T-helper 2 cell treated with Interferon-gamma antibody and Interleukin-4, amounts not matched to agents 100 ng/mL and 5 ng/mL, for 36 hours (primary cell): ENCODE results near the gene NFE2L2. TPM values are rescaled to one million over a fixed set of nuclear protein-coding genes. Genes with fewer than 3 reads are reported as not detected.

ENCODE experiments used
- intact Hi-C: fragments of 100-400 bp; cut with micrococcal nuclease; formaldehyde crosslinking; loops from one replicate; pipeline ENCODE4 v1.15.1; 2023
- total RNA-seq: library from RNA; stranded (reverse); gene quantifications from 2 replicates; pipeline ENCODE4 v1.2.3, GENCODE V29; 2022

The NFE2L2 gene
- total RNA-seq, 1 donor from 2014 or later, result 67.4 TPM

DNA sequence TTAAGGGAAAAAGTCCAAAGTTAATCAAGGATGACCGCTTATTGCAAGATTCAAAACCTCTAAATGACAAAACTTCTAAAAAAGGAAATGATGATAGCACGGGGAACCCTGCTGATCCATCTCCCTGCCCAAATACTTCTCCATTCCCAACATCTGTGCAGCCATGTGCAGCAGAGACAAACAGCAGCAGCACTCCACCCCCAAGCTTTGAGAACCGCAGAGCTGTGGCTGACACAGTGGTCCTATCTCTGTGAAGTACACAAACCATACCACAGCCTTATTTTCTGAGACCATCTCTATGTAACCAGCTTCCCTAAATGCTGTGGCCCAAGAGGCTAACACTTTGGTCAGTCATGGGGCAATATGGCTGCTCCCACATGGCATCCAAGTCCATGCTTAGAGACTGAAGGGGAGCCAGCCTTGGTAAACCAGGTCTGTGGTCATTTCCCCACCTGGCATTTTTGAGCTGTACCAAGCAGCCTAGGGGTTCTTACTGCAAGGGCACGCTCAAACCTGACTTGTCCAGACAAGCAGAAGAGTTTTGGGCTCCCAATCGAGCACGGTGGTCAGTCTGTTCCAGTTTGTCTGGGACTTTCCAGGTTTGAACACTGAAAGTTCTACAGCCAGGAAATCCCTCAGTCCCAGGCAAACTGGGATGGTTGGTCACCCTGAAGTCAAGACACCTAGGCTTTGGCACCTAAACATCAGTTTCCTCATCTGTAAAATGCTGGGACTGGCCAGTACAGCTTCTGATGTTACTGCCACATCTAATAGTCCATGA is 17.1 kb upstream of the NFE2L2 start:
- intact Hi-C loops, result no loop called here

DNA sequence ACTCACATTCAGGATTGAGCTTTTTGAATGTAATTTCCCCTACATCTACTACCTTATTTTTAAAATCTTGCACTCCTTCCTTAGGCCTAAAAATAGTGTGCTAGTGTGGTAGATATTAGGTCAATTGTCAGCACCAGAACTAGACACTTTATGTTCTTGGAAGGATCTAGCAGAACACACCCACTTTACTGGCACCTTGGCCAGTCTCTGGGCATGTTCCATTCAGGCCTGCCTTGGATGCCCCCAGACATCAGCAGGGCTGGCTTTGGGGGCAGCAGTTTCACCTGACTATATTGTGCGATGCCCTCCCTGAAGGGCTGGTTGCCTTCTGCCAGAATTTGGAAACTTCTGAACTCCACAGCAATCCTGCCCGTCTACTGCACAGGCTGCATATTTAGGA is 15.3 kb upstream of the NFE2L2 start:
- intact Hi-C loops, result no loop called here

DNA sequence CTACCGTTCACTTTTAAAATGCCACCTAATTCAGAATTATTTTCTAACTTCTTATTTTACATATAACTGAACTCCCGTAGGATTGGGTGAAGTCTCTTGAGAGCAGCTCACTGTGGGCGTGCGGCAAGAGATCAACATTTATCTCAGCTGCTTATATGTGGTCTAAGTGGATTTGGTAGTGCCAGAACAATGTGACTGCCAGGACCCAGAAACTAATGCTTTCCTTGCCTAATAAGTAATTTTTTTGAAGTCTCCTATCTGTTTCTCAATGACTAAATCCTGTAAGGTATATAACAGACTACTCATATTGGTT is 11.2 kb upstream of the NFE2L2 start:
- intact Hi-C loops, result no loop called here

DNA sequence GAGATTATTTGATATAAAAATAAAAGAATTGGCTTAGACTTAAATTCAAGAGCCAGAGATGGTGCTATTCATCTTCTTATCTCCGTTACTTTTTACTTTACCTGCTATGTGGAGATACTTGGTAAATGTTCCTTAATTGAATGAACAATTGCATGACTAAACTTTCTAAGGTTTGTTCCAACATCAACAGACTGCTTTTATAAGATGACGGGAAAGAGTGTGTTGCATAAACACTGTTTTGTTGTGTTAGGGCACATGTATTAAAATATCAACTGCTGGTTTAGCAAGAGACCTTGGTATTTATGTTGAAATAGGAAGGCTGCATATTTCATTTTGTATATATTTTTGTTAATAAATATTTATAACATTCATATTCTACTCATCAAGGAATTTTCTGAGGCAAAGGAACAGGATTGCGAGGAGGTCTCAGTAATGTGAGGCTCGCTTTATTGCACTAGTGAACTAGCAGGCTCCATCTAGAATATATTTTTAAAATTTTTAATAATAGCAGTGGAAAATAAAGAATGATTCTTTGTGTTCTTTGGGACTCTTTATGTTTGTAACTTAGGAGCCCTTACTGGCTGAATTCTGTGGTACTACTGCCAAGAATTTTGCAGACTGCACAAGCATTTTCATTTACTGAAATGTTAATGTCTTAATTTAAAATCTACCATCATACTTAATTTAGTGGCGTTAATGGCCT is 10.7 kb upstream of the NFE2L2 start:
- intact Hi-C loops, result no loop called here

DNA sequence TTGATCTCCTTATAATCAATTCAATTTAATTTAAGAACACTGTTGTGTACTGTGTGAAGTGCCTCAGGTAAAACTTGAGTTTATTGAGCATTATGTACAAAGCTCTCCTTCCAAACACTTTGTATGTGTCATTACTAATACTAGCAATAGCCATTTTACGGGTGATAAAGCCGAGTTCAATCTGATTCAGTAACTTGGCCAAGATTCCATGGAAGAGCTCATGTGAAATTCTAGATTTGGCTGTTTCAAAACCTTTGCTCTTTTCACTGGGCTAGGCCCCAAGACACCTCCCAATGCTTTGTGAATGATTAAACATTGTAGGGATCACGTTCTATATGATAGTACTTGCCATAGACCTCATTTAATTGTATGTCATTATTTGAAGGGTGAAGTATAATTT is 8.9 kb upstream of the NFE2L2 start:
- intact Hi-C loops, result no loop called here

DNA sequence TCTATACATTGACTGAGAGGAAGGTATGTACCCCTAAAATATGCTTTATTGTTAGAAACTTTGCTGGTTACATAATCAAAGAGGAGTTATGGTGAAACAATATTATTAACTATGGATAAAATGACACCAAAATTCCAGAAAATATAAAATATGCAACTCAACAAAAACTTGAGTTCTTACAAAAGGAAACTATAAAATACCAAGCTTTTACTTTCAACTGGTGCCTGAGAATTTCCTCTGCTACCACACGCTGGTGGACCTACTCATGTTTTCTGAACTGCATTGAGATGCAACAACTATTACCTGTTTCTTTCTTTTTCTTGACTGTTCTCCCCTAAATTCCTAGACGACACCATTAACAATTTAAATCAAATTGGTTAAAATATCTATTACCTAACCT is 8.2 kb upstream of the NFE2L2 start:
- intact Hi-C loops, result no loop called here

DNA sequence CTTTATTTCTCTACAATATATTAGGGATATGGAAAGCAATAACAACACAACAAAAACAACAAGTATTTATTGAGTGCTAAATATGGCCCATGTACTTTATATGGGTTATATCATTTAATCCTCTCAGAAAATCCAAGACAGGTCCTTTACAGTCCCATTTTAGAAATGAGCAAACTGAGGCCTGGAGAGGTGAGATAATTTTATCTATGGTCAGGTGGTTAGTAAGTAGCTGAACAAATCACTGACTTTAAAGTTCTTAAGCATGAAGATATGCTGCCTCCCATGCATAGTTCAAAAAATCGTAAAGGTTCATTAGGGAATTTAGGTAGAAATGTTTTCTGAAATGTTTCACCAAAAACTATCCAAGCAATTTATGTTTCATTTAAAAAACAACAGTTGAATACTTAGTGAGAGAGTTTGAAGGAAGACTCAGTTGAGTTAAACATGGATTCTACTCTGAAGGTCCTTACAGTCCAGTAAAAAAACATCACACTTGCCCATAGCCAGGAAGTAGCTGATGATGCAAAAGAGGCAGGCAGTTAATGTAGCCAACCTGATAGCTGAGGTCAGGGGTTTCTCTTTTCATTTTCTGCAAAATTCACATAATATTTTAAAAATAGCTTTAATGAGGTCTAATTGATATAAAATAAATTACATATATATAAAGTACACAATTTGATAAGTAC is 7.6 kb upstream of the NFE2L2 start:
- intact Hi-C loops, result no loop called here

DNA sequence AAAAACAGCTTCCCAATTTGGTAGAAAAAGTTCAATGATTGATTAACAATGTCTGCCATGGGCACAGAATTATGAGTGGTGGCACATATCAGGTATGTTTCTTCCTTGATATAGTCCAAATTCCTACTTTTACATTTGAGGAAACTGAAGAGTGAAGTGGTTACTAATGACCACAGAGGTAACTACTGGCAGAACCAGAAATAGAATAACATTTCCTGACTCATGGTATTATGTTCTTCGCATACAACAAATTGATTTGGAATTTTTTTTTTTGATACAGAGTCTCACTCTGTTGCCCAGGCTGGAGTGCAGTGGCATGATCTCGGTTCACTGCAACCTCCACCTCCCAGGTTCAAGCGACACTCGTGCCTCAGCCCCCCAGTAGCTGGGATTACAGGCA is 6.0 kb upstream of the NFE2L2 start:
- intact Hi-C loops, result no loop called here

DNA sequence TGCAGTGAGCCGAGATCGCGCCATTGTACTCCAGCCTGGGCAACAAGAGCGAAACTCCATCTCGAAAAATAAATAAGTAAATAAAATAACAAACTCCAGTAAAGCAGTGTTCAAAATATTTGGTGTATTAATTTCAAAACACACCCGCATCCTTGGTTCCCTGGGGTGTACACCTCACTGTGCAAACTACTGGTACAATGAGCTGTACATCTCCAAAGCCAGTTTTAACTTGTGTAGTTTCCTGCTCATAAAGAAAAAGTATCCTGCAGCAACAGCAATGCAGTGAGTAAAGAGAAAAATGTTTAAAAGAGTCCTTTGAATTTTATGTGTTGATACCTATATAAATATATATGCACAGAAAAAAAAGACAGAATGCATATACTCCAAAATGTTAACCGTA is 4.4 kb upstream of the NFE2L2 start:
- intact Hi-C loops, result loop anchor here (5.0 kb wide), 2 partner anchors 453 to 1267 kb away; partner anchors contain the start of gene LNPK

DNA sequence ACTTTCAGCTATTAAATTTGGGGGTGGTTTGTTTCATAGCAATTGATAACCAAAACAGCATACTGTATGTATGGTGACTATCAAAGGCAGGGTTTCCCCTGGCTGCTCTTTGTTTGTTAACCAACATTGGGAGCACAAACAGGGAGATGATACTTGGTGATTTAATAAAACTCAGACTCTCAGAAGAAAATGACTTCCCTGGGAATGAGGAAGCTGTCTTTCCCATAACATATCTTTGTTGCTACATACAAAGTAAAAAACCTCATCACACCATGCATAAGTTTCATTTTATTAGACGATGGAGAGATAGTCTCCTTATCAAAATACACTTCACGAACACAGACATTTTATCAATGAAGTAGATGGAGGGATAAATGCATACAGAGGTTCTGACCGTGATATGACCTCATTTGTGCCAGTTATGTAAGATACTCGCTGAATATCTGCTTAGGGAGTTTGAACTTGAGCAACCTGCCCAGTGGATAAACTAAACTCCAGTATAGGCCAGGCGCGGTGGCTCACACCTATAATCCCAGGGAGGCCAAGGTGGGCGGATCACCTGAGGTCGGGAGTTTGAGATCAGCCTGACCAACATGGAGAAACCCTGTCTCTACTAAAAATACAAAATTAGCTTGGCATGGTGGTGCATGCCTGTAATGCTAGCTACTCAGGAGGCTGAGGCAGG is 3.8 kb upstream of the NFE2L2 start:
- intact Hi-C loops, result loop anchor here (5.0 kb wide), 2 partner anchors 454 to 1266 kb away; partner anchors contain the start of gene LNPK

DNA sequence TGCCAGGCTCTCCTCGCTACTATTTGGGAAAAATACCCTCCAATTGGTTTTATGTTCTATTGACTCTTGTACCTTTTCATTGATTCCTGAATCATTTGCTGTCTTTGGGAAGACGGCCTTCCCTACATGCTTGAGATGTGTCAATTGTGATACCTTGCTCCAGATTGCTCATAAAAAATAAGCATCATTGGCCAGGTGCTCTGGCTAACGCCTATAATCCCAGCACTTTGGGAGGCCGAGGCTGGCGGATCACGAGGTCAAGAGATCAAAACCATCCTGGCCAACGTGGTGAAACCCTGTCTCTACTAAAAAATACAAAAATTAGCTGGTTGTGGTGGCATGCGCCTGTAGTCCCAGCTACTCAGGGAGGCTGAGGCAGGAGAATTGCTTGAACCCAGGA is 2.4 kb upstream of the NFE2L2 start:
- intact Hi-C loops, result loop anchor here (1.0 to 5.0 kb wide), 3 partner anchors 149 to 1265 kb away; partner anchors contain the start of gene LNPK

DNA sequence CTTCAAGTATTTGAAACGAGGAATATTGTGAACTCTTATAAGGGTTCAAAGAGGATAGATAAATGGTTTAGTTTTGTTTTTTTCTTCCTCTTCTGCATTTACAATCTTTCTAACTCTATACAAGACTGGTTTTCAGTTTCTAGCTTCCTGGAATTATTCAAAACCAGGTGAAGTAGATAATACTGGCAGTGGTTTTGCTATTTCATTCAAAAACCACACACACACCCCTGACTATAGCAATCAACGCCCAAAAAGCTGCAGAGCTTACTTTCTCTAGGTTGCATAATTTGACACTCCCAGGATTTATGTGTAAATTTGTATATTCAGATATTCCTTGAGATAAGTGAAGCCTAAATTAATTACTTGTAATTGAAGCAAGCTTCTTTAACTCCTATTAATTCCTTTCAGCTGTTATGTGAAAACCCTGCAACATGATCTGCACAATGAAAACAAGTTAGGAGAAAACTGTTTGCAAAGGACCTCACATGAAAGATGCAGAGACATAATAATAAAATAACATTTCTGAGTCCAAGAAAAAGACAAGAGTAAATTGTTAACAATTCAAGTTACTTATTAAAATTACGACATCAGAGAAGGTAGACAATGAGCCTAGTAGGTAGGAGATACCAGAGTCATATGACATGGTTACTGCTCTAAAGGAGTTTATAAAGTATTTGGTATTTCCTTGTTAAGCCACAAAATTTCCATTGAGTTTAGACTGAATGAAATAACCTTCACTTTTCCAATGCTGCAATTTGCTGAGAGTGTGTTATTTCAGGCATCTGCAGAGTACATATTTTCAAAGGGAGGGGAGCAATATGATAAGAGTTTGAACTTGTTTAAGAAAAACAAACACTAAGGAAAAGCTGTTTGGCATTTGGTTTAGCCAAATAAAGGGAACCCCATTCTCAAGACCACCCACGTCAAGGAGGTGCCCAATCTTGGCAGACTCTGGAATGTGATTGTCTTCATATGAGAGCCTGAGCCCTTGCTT is 1.6 kb upstream of the NFE2L2 start:
- intact Hi-C loops, result loop anchor here (1.0 to 5.0 kb wide), 4 partner anchors 150 to 1264 kb away; partner anchors contain the start of gene LNPK

DNA sequence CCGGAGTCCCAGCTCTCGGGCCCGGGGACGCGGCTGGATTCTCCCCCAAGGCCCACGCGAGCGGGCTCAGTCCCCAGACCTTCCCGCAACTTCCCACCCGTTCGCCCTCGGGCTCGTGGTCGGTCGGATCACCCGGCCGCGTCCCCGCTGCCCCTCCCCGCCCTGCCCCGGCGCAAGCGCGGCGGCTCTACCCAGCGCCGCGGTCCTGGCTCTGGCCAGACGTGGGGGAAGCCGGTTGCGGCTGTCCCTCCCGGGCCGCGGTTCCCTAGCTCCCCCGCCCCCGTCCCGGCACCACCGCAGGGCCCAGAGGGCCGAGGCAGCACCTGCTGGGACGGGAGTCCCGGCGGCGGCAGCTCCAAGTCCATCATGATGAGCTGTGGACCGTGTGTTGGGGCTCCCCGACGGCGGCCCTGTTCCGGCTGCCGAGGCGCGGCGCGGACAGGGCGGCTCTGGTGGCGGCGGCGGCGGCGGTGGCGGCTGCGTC is 276 bp downstream of the NFE2L2 start:
- intact Hi-C loops, result loop anchor here (1.0 to 2.0 kb wide), 3 partner anchors 52 to 355 kb away; partner anchors contain the start of gene HNRNPA3

DNA sequence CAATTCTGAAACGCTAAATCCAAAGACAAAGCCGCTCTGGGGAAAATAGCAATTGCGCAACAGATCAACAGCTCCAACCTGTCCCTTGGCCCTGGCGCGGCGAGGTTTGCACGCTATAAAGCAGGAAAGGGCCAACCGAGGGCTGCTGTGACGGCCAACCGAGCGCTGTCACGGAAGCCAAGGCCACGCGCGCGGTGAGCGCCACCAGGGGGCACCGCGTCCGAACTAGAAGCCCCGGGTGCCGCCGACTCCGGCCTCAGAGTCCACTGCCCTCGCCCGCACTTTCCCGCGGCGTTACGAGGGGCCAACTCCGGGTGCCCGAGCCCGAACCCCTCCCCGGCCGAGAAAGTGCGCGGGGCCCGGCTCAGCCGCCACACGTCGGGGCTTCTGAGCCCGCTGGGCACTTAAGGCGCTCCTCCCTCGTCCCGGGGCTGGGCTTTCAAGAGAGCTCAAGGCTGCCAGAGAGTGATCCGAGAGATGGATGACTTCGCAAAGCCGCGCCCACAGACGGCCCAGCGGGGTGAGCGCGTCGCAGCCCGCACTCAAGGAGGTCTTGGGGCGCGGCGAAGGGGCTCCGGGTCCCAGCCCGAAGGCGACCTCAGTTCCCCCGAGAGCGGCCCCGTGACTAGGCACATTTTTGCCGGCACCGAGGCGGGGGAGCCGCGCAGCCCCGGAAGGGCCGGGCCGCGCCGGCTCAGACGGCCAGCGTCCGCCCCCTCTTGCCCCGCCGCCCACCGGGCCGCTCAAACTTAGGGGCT is 897 bp downstream of the NFE2L2 start:
- intact Hi-C loops, result loop anchor here (1.0 to 2.0 kb wide), 10 partner anchors 11 to 356 kb away; partner anchors contain the start of genes AGPS and HNRNPA3

DNA sequence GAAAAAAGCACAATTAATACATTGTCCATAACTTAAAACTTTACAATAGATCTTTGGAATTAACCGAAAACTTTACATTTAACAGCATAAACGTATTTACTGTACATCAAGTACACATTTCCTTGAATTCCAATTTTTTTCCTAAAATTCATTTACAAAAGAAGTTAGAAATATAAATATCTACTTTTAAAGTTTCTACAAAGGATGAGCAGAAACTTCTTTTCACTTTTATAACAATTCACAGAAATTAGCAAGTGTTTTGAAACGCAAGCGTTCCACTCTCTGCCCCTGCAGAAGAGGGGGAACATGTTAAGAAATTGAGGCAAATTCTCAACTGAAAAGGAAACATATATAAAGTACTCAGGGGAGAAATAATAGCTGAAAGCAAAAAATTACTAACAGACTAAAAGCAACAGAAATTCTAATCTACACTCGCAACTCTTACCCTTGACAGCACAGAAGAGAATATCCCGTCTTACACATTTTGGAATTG is 1.5 kb downstream of the NFE2L2 start:
- intact Hi-C loops, result loop anchor here (1.0 kb wide), 7 partner anchors 11 to 129 kb away; partner anchors contain the start of gene AGPS

DNA sequence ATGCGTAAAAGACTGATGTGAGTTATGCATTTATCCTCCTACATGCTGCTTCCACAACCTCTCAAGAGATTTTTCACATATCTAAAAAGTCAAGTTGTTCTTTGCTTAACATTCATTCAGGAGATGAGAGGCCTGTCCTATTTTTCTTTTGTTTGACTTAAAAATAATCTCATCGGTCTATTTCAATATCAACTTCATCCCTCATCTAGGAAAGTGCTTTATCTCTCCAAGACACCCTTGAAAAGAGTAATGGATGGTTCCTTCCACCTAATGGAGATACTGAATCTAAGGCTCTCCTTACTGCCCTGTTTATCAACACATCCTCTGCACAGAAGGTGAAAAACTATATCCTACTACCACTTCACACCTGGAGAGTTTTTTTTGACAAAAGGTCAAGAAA is 2.4 kb downstream of the NFE2L2 start:
- intact Hi-C loops, result no loop called here

DNA sequence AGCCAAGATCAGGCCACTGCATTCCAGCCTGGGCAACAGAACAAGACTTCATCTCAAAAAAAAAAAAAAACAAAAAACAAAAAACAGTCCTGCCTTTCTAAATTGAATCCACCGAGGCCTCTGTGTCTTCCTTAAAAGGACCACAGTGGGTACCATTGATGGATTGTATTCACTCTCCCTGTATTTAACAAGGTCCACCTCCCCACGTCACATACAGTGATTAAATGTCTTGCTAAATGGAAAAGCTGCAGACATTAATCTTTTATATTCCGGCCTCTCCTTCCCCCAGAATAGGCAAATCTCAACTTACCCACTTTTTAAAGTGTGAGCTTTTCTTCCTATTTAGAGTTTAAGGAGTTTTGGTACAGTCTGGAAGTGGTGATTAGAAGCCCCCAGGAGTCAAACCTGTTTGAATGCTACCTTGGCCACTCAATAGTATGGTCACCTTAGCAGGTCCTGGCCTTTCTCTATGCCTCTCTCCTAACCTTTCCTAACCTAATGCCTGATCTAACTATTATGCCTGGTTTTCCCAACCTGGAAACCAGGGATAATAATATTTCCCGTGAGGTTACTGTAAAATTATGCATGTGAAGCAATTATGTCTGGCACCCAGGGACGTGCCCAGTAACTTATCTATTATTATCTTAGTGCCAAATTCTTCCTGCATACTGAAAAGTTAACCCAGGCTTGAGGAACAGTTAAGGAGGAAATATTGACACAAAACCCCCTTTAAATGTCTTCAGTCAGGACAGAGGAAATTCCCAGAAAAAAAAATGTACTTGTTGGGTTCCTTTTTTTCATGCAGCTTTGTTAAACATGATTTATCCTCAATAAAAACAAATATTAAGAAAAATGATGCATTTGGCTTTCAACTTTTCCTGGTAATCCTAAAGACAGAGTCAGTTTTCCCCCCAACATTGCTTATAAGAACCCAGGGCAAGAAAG is 3.1 kb downstream of the NFE2L2 start:
- intact Hi-C loops, result no loop called here

DNA sequence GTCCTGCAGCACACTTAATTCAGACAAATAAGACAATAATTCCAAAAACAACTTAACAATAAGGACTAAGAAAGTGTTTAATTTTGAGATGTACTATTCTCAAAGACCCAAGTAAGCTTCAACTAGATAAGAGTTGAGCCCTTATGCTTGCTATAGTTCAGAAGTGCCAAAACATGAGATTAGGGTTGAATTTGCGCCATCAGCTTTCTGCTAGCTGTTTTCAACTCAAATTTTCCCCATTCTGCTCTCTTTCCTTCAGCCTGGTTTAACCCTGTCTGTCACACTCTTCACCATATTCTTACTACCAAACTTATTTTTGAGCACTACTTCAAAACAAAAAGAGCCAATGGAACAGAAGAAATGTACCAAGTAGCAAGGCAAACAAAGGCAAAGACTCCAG is 4.1 kb downstream of the NFE2L2 start:
- intact Hi-C loops, result no loop called here
